ENCODE data around the gene DNMBP. TPM values are rescaled to one million over a fixed set of nuclear protein-coding genes. Genes with fewer than 3 reads are reported as not detected.
"Not testable (repeated sequence)": the region's sequence is repeated elsewhere in the genome, so short reads cannot be mapped to it uniquely, and the experiment has no call there.

Gene DNMBP
- total RNA-seq, 2 donors from 2014 or later = 17.9 to 34.2 TPM

- no peak overlapping the region for H3K4me3 ChIP-seq
- peaks cover 39% of the 10 kb centered on the region for H3K36me3 ChIP-seq
- H3K27ac ChIP-seq = no peak overlapping the region
- H3K27me3 ChIP-seq (replicated peaks; ENCODE audit: insufficient read depth) = no peaks in the 10 kb centered on the region
- TF ChIP-seq, protein P1, sequence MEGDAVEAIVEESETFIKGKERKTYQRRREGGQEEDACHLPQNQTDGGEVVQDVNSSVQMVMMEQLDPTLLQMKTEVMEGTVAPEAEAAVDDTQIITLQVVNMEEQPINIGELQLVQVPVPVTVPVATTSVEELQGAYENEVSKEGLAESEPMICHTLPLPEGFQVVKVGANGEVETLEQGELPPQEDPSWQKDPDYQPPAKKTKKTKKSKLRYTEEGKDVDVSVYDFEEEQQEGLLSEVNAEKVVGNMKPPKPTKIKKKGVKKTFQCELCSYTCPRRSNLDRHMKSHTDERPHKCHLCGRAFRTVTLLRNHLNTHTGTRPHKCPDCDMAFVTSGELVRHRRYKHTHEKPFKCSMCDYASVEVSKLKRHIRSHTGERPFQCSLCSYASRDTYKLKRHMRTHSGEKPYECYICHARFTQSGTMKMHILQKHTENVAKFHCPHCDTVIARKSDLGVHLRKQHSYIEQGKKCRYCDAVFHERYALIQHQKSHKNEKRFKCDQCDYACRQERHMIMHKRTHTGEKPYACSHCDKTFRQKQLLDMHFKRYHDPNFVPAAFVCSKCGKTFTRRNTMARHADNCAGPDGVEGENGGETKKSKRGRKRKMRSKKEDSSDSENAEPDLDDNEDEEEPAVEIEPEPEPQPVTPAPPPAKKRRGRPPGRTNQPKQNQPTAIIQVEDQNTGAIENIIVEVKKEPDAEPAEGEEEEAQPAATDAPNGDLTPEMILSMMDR (IDR thresholded peaks at IDR 0.05) = no peak
- no peak for ATAC-seq (ENCODE audit: insufficient number of reproducible peaks, low FRiP score, low read depth)
- no peaks in the 10 kb centered on the region for H3K4me1 ChIP-seq (ENCODE audit: control insufficient read depth in 1 of 2, low read depth in 2 of 2)
- no peaks in the 10 kb centered on the region for H3K9me3 ChIP-seq
- no peak for DNase-seq (ENCODE audit: low spot score)
These were observed 56.9 kb downstream of the DNMBP start for GRCh38 chr10:99952799-99953198.

GRCh38 chr10:99946051-99946450 is 63.7 kb downstream of the DNMBP start:
- not testable (repeated sequence) for ATAC-seq (ENCODE audit: insufficient number of reproducible peaks, low FRiP score, low read depth); H3K27ac ChIP-seq; H3K27me3 ChIP-seq (replicated peaks; ENCODE audit: insufficient read depth)

GRCh38 chr10:99945263-99945662 is 64.5 kb downstream of the DNMBP start:
- DNase-seq (ENCODE audit: low spot score) = peak; percentile 15

More at GRCh38 chr10:99946051-99946450, 63.7 kb downstream of the DNMBP start:
- peaks cover 4 to 27% of the 10 kb centered on the region in 2 donors for H3K4me1 ChIP-seq (ENCODE audit: control insufficient read depth in 1 of 2, low read depth in 2 of 2)
- DNase-seq (ENCODE audit: low spot score); H3K4me3 ChIP-seq; H3K36me3 ChIP-seq; H3K9me3 ChIP-seq: not testable (repeated sequence)

DNA sequence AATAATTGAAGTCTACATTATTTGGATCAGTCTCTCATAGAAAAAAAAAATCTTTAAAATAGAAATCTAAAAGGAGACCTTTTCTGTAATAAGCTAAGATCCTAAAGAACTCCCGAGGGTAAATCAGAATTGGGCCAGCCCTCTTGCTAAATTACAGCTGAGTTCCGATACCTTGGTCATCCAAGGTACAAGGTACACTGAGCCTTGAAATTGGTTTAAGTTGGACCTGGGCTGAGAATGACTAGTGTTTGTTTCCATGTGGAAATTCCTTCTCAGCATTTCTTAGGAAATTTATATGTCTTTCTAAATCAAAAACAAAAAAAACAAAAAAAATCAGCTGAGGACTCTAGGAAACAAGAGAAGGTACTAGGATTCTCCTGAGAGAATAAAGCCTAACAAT is 64.9 kb downstream of the DNMBP start:
- DNase-seq (ENCODE audit: low spot score) (no peak), ATAC-seq (ENCODE audit: insufficient number of reproducible peaks, low FRiP score, low read depth) (no peak)
- Histone ChIP-seq H3K27me3 (replicated peaks; ENCODE audit: insufficient read depth) (no peaks in the 10 kb centered on the region), H3K36me3 (no peaks in the 10 kb centered on the region), H3K9me3 (no peaks in the 10 kb centered on the region), H3K4me1 (ENCODE audit: control insufficient read depth in 1 of 2, low read depth in 2 of 2) (peaks cover 4 to 27% of the 10 kb centered on the region in 2 donors), H3K27ac (peak overlapping the region in 1 of 2 donors; percentile 11), H3K4me3 (no peak overlapping the region)
- TF ChIP-seq, protein P1 (IDR thresholded peaks at IDR 0.05) = no peak

More at GRCh38 chr10:99945263-99945662, 64.5 kb downstream of the DNMBP start:
- H3K4me1 ChIP-seq (ENCODE audit: control insufficient read depth in 1 of 2, low read depth in 2 of 2) = peaks cover 4 to 27% of the 10 kb centered on the region in 2 donors
- H3K27me3 ChIP-seq (replicated peaks; ENCODE audit: insufficient read depth) = no peaks in the 10 kb centered on the region
- H3K36me3 ChIP-seq = no peaks in the 10 kb centered on the region
- H3K4me3 ChIP-seq = no peak overlapping the region
- TF ChIP-seq, protein P1 (IDR thresholded peaks at IDR 0.05) = no peak
- H3K9me3 ChIP-seq = no peaks in the 10 kb centered on the region
- ATAC-seq (ENCODE audit: insufficient number of reproducible peaks, low FRiP score, low read depth) = no peak
- peak overlapping the region in 1 of 2 donors; percentile 11 for H3K27ac ChIP-seq

GRCh38 chr10:99943908-99944307 is 65.8 kb downstream of the DNMBP start:
- H3K36me3 ChIP-seq = no peaks in the 10 kb centered on the region
- no peak overlapping the region for H3K4me3 ChIP-seq
- TF ChIP-seq, protein P1 (IDR thresholded peaks at IDR 0.05) = no peak
- H3K4me1 ChIP-seq (ENCODE audit: control insufficient read depth in 1 of 2, low read depth in 2 of 2) = peaks cover 4 to 27% of the 10 kb centered on the region in 2 donors
- DNase-seq (ENCODE audit: low spot score) (no peak), ATAC-seq (ENCODE audit: insufficient number of reproducible peaks, low FRiP score, low read depth) (no peak)
- no peak overlapping the region for H3K27ac ChIP-seq
- no peaks in the 10 kb centered on the region for H3K27me3 ChIP-seq (replicated peaks; ENCODE audit: insufficient read depth)
- H3K9me3 ChIP-seq = no peaks in the 10 kb centered on the region
